Caki2 (cell line): ENCODE data around the gene GZMM. TPM values are rescaled to one million over a fixed set of nuclear protein-coding genes. Genes with fewer than 3 reads are reported as not detected.

Source experiments
- total RNA-seq: library from RNA; depleted of rRNA; stranded (reverse); fragments of >200 nt; shearing (Covaris generic); gene quantifications from 2 replicates; pipeline ENCODE4 v1.2.3, GENCODE V29; 2014; ENCODE audit warnings: low replicate concordance; rRNA removed

GZMM gene
- total RNA-seq, 1 experiment from 2014 or later = not detected

Other genes starting within 250 kb of the GZMM start
- gene MIER2, start 199.3 kb upstream of the GZMM start, total RNA-seq = 6.1 and 9.4 TPM in 2 replicates
- gene C2CD4C, start 134.9 kb upstream of the GZMM start, total RNA-seq = 1.8 and 2.1 TPM in 2 replicates
- 0.98 and 1.2 TPM in 2 replicates for gene SHC2, start 83.0 kb upstream of the GZMM start, total RNA-seq
- not detected in 2 replicates for gene MADCAM1, start 47.6 kb upstream of the GZMM start, total RNA-seq
- 27.3 and 47.1 TPM in 2 replicates for gene TPGS1, start 36.6 kb upstream of the GZMM start, total RNA-seq
- gene CDC34, start 12.3 kb upstream of the GZMM start, total RNA-seq = 35.0 and 38.4 TPM in 2 replicates
- gene BSG, start 28.5 kb downstream of the GZMM start, total RNA-seq = 255 and 330 TPM in 2 replicates
- gene HCN2, start 45.8 kb downstream of the GZMM start, total RNA-seq = 2.1 and 3.2 TPM in 2 replicates
- gene POLRMT, start 89.5 kb downstream of the GZMM start, total RNA-seq = 30.4 and 40.5 TPM in 2 replicates
- gene FGF22, start 95.8 kb downstream of the GZMM start, total RNA-seq = not detected in 2 replicates
- gene RNF126, start 119.2 kb downstream of the GZMM start, total RNA-seq = 21.3 and 30.9 TPM in 2 replicates
- 83.8 and 95.5 TPM in 2 replicates for gene FSTL3, start 132.3 kb downstream of the GZMM start, total RNA-seq
- 2.0 TPM in 1 of 2 replicates, not detected in the other for gene PRSS57, start 151.4 kb downstream of the GZMM start, total RNA-seq
- 14.1 and 20.5 TPM in 2 replicates for gene PALM, start 164.9 kb downstream of the GZMM start, total RNA-seq
- gene MISP, start 207.1 kb downstream of the GZMM start, total RNA-seq = 3.9 and 9.6 TPM in 2 replicates